Kidney (tissue), 14 donors: Measurements from ENCODE around the gene RYR2. TPM values are rescaled to one million over a fixed set of nuclear protein-coding genes. Genes with fewer than 3 reads are reported as not detected.
A peak's percentile ranks its signal among the peaks of the same experiment; 100 is the strongest.
"Not testable (repeated sequence)": the region's sequence is repeated elsewhere in the genome, so short reads cannot be mapped to it uniquely, and the experiment has no call there.

Source experiments
- DNase-seq, 5 donors: peaks; one replicate each; pipeline ENCODE4 v3.0.0-alpha.2; 2013 to 2020
- FAIRE-seq: peaks from 2 replicates; lab custom pipeline; 2012; peaks lifted over from hg19 to GRCh38; lab: Jason Lieb, UNC
- H3K27ac ChIP-seq, 2 donors: one replicate each; pipeline ENCODE4 v1.7.0; 2013; ENCODE audit warnings: low read depth in 2 of 2, low read length in 2 of 2, inconsistent platforms in 1 of 2
- H3K27me3 ChIP-seq: one replicate; pipeline ENCODE4 v1.7.1; 2013; ENCODE audit warnings: low read length, inconsistent platforms; ENCODE audit not compliant: control insufficient read depth, insufficient read depth
- H3K36me3 ChIP-seq, 3 donors: one replicate each; pipeline versions ENCODE4 v1.7.0 to v1.7.1; 2013; ENCODE audit warnings: low read length in 3 of 3, control low read depth in 1 of 3, inconsistent platforms in 1 of 3; ENCODE audit not compliant: insufficient read depth in 3 of 3, control insufficient read depth in 2 of 3
- H3K4me1 ChIP-seq, 3 donors: one replicate each; pipeline versions ENCODE4 v1.7.0 to v1.7.1; 2013; ENCODE audit warnings: low read length in 3 of 3, inconsistent platforms in 1 of 3, low read depth in 1 of 3; ENCODE audit not compliant: control insufficient read depth in 2 of 3, insufficient read depth in 2 of 3
- H3K4me3 ChIP-seq, 3 donors: one replicate each; pipeline versions ENCODE4 v1.7.0 to v1.8.1; 2013; ENCODE audit warnings: low read length in 3 of 3, control low read depth in 1 of 3, inconsistent platforms in 1 of 3
- H3K9ac ChIP-seq, 3 donors: one replicate each; pipeline versions ENCODE4 v1.7.0 to v1.7.1; 2013; ENCODE audit warnings: low read length in 3 of 3, control low read depth in 1 of 3, inconsistent platforms in 1 of 3
- H3K9me3 ChIP-seq, 3 donors: one replicate each; pipeline versions ENCODE4 v1.7.0 to v1.7.1; 2013; ENCODE audit warnings: low read length in 3 of 3, control low read depth in 1 of 3, inconsistent platforms in 1 of 3; ENCODE audit not compliant: control insufficient read depth in 2 of 3, insufficient read depth in 1 of 3
- CTCF ChIP-seq: IDR thresholded peaks from 3 replicates; pipeline ENCODE4 v1.5.1; 2012; ENCODE audit warnings: mild to moderate bottlenecking, moderate library complexity, borderline replicate concordance; ENCODE audit not compliant: insufficient read depth; ENCODE audit errors: extremely low read depth
- intact Hi-C: fragments of 100-400 bp; cut with DNase I; formaldehyde crosslinking; loops from one replicate; pipeline ENCODE4 v1.11.1; 2022
- polyA plus RNA-seq: library from polyadenylated mRNA; stranded (reverse); fragments of 350-450 nt; fragmentation: Illumina TruSeq; extraction: RNeasy Lipid Tissue Mini Kit (QIAGEN cat#74804); gene quantifications from one replicate; pipeline ENCODE4 v1.2.3, GENCODE V29; 2014; ENCODE audit warnings: low read depth, low replicate concordance; ENCODE audit not compliant: insufficient read depth
- total RNA-seq: library from RNA; stranded (reverse); fragmentation: NEBNext Ultra II Directional; extraction: Animal tissue kit (Norgen Biotek cat#: 25700); gene quantifications from one replicate; pipeline ENCODE4 v1.2.1, GENCODE V29; 2021
- donor health status: control.
- donor health status: control.
- donor health status: control.
- donor health status: control.
- donor health status: control.
- donor health status: DM: yes; HTN: yes; CAD: no.
- donor health status: Normal renal cell carcinoma (clear cell type).

The RYR2 gene
- total and polyA plus RNA-seq, 2 donors from 2014 or later: 0.28 to 0.60 TPM

DNA sequence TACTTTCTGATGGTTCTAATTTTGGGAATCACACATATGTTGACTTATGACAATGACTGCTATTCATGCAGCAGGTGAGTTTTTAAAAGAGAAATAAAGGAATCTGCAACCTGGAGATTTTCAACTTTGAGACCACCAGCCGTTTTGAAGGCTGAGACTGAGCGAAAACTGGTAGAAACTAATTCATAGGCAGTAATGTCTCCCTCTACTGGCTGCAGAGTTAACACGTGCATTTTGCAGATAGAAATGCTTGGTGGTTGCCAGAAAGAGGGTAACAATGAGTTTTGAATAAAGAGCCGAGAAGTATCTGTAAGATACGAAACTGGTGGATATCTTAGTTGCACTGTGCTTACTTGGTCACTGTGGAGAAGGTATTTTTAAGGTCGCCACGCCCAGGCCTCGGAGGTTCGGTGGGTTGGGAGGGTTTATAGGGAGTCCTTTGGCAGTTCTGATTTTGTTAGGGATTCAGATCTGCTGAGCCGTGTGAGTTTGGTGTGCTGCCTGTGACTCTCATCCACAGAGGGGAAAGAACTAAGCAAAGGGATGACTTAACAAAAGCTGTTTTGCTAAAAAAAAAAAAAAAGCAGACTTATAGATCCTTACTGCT lies 83.0 kb downstream of the RYR2 start:
- no peak overlapping the region for H3K4me3 ChIP-seq
- TF ChIP-seq CTCF: peak; percentile 24
- H3K9me3 ChIP-seq: no peaks in the 10 kb centered on the region
- no peaks in the 10 kb centered on the region for H3K27me3 ChIP-seq
- no peaks in the 10 kb centered on the region for H3K36me3 ChIP-seq
- H3K27ac ChIP-seq: no peak overlapping the region
- FAIRE-seq (no peak), DNase-seq (no peak)
- intact Hi-C loops: no loop called here
- no peak overlapping the region for H3K9ac ChIP-seq
- no peaks in the 10 kb centered on the region for H3K4me1 ChIP-seq

- TF ChIP-seq CTCF: no peak
- no peaks in the 10 kb centered on the region for H3K4me1 ChIP-seq
- H3K27ac ChIP-seq: no peak overlapping the region
- H3K9me3 ChIP-seq: peaks cover 0 to 2% (median 0%) of the 10 kb centered on the region in 3 donors
- no peaks in the 10 kb centered on the region for H3K36me3 ChIP-seq
- intact Hi-C loops: no loop called here
- H3K9ac ChIP-seq: no peak overlapping the region
- no peak overlapping the region for H3K4me3 ChIP-seq
- FAIRE-seq (no peak), DNase-seq (no peak)
- H3K27me3 ChIP-seq: no peaks in the 10 kb centered on the region
These were observed 84.2 kb downstream of the RYR2 start for GRCh38 chr1:237126180-237126579.

- H3K9me3 ChIP-seq, intact Hi-C loops, H3K27me3 ChIP-seq, H3K9ac ChIP-seq, FAIRE-seq, H3K4me3 ChIP-seq, H3K4me1 ChIP-seq, H3K27ac ChIP-seq, H3K36me3 ChIP-seq, DNase-seq: not testable (repeated sequence)
These were observed 85.3 kb downstream of the RYR2 start for GRCh38 chr1:237127301-237127700.

- FAIRE-seq: no peak
- DNase-seq: no peak
- no peak overlapping the region for H3K9ac ChIP-seq
- no peaks in the 10 kb centered on the region for H3K36me3 ChIP-seq
- no peak for TF ChIP-seq CTCF
- peaks cover 0 to 4% (median 0%) of the 10 kb centered on the region in 3 donors for H3K9me3 ChIP-seq
- H3K4me3 ChIP-seq: no peak overlapping the region
- H3K27me3 ChIP-seq: no peaks in the 10 kb centered on the region
- intact Hi-C loops: no loop called here
- no peaks in the 10 kb centered on the region for H3K4me1 ChIP-seq
- no peak overlapping the region for H3K27ac ChIP-seq
These were observed 91.9 kb downstream of the RYR2 start for GRCh38 chr1:237133921-237134320.
